Karpas-422 (cell line): Measurements from ENCODE around the gene CSMD2. TPM values are rescaled to one million over a fixed set of nuclear protein-coding genes. Genes with fewer than 3 reads are reported as not detected.

Experiments used
- DNase-seq: peaks from one replicate; pipeline ENCODE4 v3.0.0-alpha.2; 2015
- H2AFZ ChIP-seq: fragments of 200-600 bp; sonication (generic); 2 replicates; pipeline ENCODE4 v1.6.1; 2014; ENCODE audit warnings: antibody characterized with exemption, low read length, mixed read lengths
- H3K27ac ChIP-seq: fragments of 200-600 bp; sonication (generic); 2 replicates; pipeline ENCODE4 v1.5.1; 2014; ENCODE audit warnings: mild to moderate bottlenecking, low read length, moderate library complexity
- H3K27me3 ChIP-seq: fragments of 200-600 bp; sonication (generic); 2 replicates; pipeline ENCODE4 v1.6.1; 2014; ENCODE audit warnings: low read length, mixed read lengths
- H3K36me3 ChIP-seq: fragments of 200-600 bp; sonication (generic); 2 replicates; pipeline ENCODE4 v1.6.1; 2014; ENCODE audit warnings: low read length, mixed read lengths; ENCODE audit not compliant: insufficient read depth
- H3K4me1 ChIP-seq: fragments of 200-600 bp; sonication (generic); 2 replicates; pipeline ENCODE4 v1.6.1; 2014; ENCODE audit warnings: mild to moderate bottlenecking, low read length, mixed read lengths
- H3K4me2 ChIP-seq: fragments of 200-600 bp; sonication (generic); 2 replicates; pipeline ENCODE4 v1.6.1; 2014; ENCODE audit warnings: low read length, low read depth, mild to moderate bottlenecking; ENCODE audit not compliant: poor library complexity, severe bottlenecking
- H3K4me3 ChIP-seq: fragments of 200-600 bp; sonication (generic); 2 replicates; pipeline ENCODE4 v1.5.1; 2014; ENCODE audit warnings: mild to moderate bottlenecking, antibody characterized with exemption, low read length, mixed read lengths
- H3K79me2 ChIP-seq: fragments of 200-600 bp; sonication (generic); 2 replicates; pipeline ENCODE4 v1.6.1; 2014; ENCODE audit warnings: mild to moderate bottlenecking, low read length, mixed read lengths
- H3K9ac ChIP-seq: fragments of 200-600 bp; sonication (generic); 2 replicates; pipeline ENCODE4 v1.6.0; 2014; ENCODE audit warnings: low read length
- H3K9me2 ChIP-seq: fragments of 200-600 bp; sonication (generic), shearing (Covaris generic); replicated peaks from 2 replicates; pipeline ENCODE4 v1.6.0; 2014; ENCODE audit warnings: mild to moderate bottlenecking, low read length, moderate library complexity; ENCODE audit not compliant: insufficient read depth
- H3K9me3 ChIP-seq: fragments of 300-700, 200-600 bp; sonication (generic); 2 replicates; pipeline ENCODE4 v1.6.1; 2014; ENCODE audit warnings: low read length, mixed read lengths
- H4K20me1 ChIP-seq: fragments of 200-600 bp; sonication (generic); 2 replicates; pipeline ENCODE4 v1.6.1; 2014; ENCODE audit warnings: mild to moderate bottlenecking, antibody characterized with exemption, low read length, low read depth; ENCODE audit not compliant: insufficient read depth
- total RNA-seq: library from RNA; depleted of rRNA; stranded (reverse); fragments of >200 nt; shearing (Covaris generic); gene quantifications from 2 replicates; pipeline ENCODE4 v1.2.3, GENCODE V29; 2014; ENCODE audit warnings: low replicate concordance

The CSMD2 gene
- total RNA-seq, 1 experiment from 2014 or later = 0.19 TPM

DNA sequence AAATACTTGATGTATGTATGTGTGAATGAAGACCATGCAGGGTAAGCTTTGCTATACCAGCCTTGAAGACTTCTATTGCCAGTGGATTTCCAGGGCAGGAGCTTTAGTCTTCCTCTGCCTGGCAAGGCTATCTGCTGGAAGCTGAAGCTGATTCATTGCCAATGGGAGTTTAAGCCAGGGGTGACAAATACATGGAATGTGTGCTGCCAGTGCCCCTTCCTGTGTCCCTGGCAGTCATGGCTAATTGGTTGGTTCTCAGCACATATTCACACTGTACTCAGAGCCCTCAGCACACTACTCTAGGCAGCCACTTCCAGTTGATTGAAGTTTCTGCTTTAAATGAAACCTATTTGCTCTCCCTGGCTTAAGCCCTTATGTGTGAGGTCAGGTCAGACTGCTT lies 691.1 kb downstream of the CSMD2 start:
- Histone ChIP-seq H3K27me3 (no peaks in the 10 kb centered on the region), H3K4me2 (peak overlapping the region; percentile 76), H3K4me3 (peak overlapping the region; percentile 78), H3K9me2 (no peaks in the 10 kb centered on the region), H3K27ac (no peak overlapping the region), H4K20me1 (no peaks in the 10 kb centered on the region), H3K9me3 (no peaks in the 10 kb centered on the region), H3K36me3 (peaks cover under 1% of the 10 kb centered on the region; the same call in 1 of the 2 replicates), H3K79me2 (peaks cover 33% of the 10 kb centered on the region), H2AFZ (no peak overlapping the region), H3K4me1 (peaks cover 42% of the 10 kb centered on the region), H3K9ac (peak overlapping the region; percentile 82; the same call in 1 of the 2 replicates)
- DNase-seq = no peak

DNA sequence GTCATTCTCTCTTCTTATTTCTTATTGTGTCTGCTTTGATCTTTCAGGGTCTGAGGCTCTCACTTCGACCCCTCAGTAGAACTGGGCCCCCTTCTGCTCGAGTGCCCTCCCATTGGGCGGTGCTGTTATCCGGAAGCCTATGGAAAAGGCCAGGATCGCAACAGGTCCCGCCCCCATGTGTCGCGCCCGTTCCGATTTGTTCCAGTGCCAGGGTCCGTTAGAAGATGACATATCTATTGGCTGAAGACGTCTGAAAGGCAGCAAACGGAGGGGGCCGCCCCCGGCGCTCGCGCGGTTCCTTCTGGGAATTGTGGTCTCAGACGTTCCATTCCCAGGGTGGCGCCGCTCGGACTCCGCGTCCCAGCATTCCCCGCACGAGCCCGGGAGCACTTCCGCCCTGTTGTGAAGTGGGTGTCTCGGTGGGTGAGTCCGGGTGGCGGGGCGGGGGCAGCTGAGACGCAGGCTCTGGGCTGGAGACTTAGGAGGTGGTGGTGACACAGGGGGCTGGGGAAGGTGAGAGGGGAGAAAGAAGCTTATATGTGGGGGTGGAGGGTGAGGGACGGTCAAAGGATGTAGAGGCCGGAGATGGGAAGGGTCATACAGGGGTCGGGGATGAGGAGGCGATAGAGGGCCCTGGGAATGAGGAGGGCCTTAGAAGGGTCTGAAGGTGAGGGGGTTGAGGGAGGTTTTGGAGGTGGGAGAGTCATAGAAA lies 692.6 kb downstream of the CSMD2 start, which contains the start of gene ZSCAN20:
Gene ZSCAN20 (plus strand): TSS at position 377 of the 712 bp plus-strand sequence. CDS start 6,644 bp downstream, outside the sequence.
- peaks cover 33% of the 10 kb centered on the region for H3K79me2 ChIP-seq
- peak within 1 kb of the TSS; percentile 76 for H3K4me2 ChIP-seq
- peaks cover 42% of the 10 kb centered on the region for H3K4me1 ChIP-seq
- H3K27me3 ChIP-seq = no peaks in the 10 kb centered on the region
- peak within 1 kb of the TSS; percentile 24; the same call in 1 of the 2 replicates for H3K27ac ChIP-seq
- H3K9ac ChIP-seq = peak within 1 kb of the TSS; percentile 82
- peak; percentile 98 for DNase-seq
- peak within 1 kb of the TSS; percentile 71; the same call in 1 of the 2 replicates for H2AFZ ChIP-seq
- no peaks in the 10 kb centered on the region for H3K9me2 ChIP-seq
- no peaks in the 10 kb centered on the region for H3K9me3 ChIP-seq
- no peaks in the 10 kb centered on the region for H4K20me1 ChIP-seq
- no peaks in the 10 kb centered on the region for H3K36me3 ChIP-seq
- H3K4me3 ChIP-seq = peak within 1 kb of the TSS; percentile 78

DNA sequence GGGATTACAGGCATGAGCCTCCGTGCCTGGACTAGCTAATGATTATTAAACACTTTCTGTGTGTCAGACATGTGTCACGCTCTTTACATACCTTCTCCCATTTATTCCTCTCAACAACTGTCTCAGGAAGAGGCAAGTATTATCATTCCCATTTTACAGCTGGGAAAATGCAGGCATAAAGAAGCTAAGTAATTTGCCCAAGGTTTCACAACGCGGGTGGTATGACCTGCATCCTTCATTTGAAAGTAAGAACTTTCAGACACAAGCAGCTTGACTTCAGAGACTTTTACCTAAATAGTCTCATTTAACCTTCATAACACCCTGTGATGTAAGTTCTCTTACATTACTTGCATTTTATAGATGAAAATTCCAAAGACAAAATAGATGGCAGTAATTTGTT lies 693.6 kb downstream of the CSMD2 start:
- Histone ChIP-seq H3K4me3 (0 out of 2 replicates have a peak overlapping the region, but pooled peaks have one; percentile 62), H3K27ac (no peak overlapping the region), H2AFZ (peak overlapping the region; percentile 71; the same call in 1 of the 2 replicates)

DNA sequence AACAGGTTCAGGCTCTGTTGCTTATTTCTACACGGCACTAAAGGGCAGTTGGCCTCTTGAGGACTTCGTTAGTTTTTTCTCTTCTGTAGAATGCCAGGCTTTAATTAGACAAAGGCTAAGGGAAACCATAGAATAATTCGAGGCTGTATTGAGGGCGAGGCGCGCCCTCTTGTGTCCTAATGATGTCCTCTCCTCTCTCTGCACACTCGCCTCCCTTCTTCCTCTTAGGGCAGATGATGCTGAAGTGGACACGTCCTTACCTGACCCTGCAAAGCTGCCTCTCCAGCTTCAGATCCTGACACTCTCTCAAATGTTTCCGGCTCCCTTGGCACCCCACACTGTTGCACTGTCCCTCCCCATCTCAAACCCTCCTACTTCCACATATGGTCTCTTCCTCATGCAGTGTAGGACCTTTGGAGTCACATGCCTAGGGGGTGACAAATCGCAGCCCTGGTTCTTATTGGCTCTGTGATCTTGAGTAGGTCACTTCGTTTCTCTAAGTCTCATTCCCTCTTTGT lies 694.5 kb downstream of the CSMD2 start:
- Histone ChIP-seq H3K27me3 (no peaks in the 10 kb centered on the region), H2AFZ (peak overlapping the region; percentile 96), H3K36me3 (no peaks in the 10 kb centered on the region), H3K4me2 (peak overlapping the region; percentile 54), H3K9me2 (no peaks in the 10 kb centered on the region), H3K9ac (peak overlapping the region; percentile 29; the same call in 1 of the 2 replicates), H3K4me1 (peaks cover 42% of the 10 kb centered on the region), H3K4me3 (no peak overlapping the region), H3K27ac (no peak overlapping the region), H3K9me3 (no peaks in the 10 kb centered on the region), H4K20me1 (no peaks in the 10 kb centered on the region), H3K79me2 (peaks cover 27% of the 10 kb centered on the region)
- peak; percentile 92 for DNase-seq

More for the DNA sequence above, 693.6 kb downstream of the CSMD2 start:
- no peak for DNase-seq
- Histone ChIP-seq H4K20me1 (no peaks in the 10 kb centered on the region), H3K27me3 (no peaks in the 10 kb centered on the region), H3K9me3 (no peaks in the 10 kb centered on the region), H3K36me3 (no peaks in the 10 kb centered on the region), H3K4me2 (peak overlapping the region; percentile 73), H3K9ac (peak overlapping the region; percentile 62), H3K4me1 (peaks cover 42% of the 10 kb centered on the region), H3K79me2 (peaks cover 32% of the 10 kb centered on the region), H3K9me2 (no peaks in the 10 kb centered on the region)

DNA sequence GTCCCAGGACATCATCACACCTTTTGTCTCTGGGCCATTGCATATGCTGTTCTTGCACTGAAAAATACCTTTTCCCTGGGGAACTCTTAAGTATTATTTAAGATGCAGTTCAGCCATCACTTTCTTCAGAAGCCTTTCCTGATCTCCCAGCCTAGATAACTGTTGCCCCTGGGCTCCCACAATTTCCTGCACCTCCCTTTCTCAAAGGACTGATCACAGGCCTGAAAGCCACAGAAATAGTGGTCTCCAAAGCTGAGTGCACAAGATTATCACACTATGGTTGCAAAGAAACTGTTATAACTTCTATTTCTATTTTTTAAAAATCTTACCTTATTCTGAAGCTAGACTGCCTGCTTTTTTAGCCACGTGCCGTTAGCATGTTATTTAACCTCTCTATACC lies 695.3 kb downstream of the CSMD2 start:
- Histone ChIP-seq H3K4me2 (peak overlapping the region; percentile 54), H2AFZ (no peak overlapping the region), H3K27ac (no peak overlapping the region), H3K9me2 (no peaks in the 10 kb centered on the region), H3K79me2 (peaks cover 19% of the 10 kb centered on the region), H3K9ac (no peak overlapping the region), H3K27me3 (no peaks in the 10 kb centered on the region), H3K4me3 (no peak overlapping the region), H4K20me1 (no peaks in the 10 kb centered on the region), H3K36me3 (no peaks in the 10 kb centered on the region), H3K4me1 (peaks cover 42% of the 10 kb centered on the region), H3K9me3 (no peaks in the 10 kb centered on the region)
- DNase-seq = no peak

DNA sequence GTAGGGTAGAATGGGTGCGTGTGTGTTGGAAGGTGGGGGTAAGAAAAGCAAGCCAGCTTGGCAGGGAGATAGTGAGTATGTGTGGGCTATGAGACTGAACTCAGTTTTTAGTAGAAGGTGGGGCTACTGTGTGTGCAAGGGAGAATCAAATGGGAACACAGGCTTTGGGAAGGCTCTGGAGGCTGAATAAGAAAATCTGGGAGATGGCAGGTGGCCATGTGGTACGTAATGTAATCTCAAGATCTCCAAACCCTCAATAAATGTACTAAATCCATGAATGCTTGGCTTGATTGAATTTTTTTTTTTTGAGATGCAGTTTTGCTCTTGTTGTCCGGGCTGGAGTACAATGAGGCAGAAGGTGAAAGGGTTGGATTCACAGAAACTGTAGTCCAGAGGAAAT lies 696.1 kb downstream of the CSMD2 start:
- Histone ChIP-seq H3K9me3 (no peaks in the 10 kb centered on the region), H3K79me2 (peaks cover 14% of the 10 kb centered on the region), H4K20me1 (no peaks in the 10 kb centered on the region), H3K4me2 (no peak overlapping the region), H3K27me3 (no peaks in the 10 kb centered on the region), H3K9me2 (no peaks in the 10 kb centered on the region), H3K27ac (no peak overlapping the region), H3K9ac (no peak overlapping the region), H3K36me3 (no peaks in the 10 kb centered on the region), H2AFZ (no peak overlapping the region), H3K4me3 (no peak overlapping the region), H3K4me1 (peaks cover 44% of the 10 kb centered on the region)
- DNase-seq = no peak

DNA sequence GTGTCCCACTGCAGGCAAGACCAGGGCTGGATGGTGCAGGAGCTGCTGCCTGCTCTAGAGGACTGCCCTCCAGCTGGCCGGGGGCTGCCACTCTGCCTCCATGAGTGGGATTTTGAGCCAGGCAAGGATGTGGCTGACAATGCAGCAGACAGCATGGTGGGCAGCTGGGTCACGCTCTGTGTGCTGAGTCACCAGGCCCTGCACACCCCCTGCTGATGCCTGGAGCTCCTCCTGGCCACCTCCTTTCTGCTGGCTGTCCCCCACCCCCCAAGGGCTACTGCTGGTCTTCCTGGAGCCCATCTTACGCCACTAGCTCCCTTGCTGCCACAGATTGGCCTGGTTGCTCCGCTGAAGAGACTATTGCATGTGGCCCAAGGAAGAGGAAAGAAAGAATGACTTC lies 696.5 kb downstream of the CSMD2 start:
- Histone ChIP-seq H3K9me3 (no peaks in the 10 kb centered on the region), H4K20me1 (no peaks in the 10 kb centered on the region), H3K4me1 (peaks cover 42% of the 10 kb centered on the region), H3K9me2 (no peaks in the 10 kb centered on the region), H3K27me3 (no peaks in the 10 kb centered on the region), H3K36me3 (no peaks in the 10 kb centered on the region), H3K27ac (no peak overlapping the region), H3K4me3 (no peak overlapping the region), H3K79me2 (peaks cover 10% of the 10 kb centered on the region), H2AFZ (no peak overlapping the region), H3K4me2 (no peak overlapping the region), H3K9ac (no peak overlapping the region)
- DNase-seq = no peak

DNA sequence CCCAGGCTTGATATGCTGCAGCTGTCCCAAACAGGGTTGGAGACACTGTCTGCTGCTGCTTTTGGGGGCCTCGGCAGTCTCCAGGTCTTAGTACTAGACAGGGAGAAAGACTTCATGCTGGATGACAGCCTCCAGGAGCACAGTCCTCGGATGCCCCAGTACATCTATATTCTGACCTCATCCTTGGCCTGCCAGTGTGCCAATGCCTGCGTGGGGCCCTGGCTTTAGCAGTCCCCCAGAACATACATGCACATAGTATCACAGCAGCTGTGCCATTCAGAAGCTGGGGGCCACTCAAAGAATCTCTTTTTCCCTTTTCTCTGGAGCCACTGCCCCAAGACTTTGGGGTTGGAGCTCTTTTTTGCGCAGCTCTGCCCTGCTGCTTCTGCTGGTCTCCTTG lies 697.0 kb downstream of the CSMD2 start:
- no peak overlapping the region for H3K4me2 ChIP-seq
- peaks cover 4% of the 10 kb centered on the region for H3K79me2 ChIP-seq
- H4K20me1 ChIP-seq = no peaks in the 10 kb centered on the region
- no peaks in the 10 kb centered on the region for H3K27me3 ChIP-seq
- no peak overlapping the region for H2AFZ ChIP-seq
- H3K9me2 ChIP-seq = no peaks in the 10 kb centered on the region
- no peak overlapping the region for H3K9ac ChIP-seq
- no peaks in the 10 kb centered on the region for H3K9me3 ChIP-seq
- no peak for DNase-seq
- H3K4me3 ChIP-seq = no peak overlapping the region
- H3K27ac ChIP-seq = no peak overlapping the region
- H3K36me3 ChIP-seq = no peaks in the 10 kb centered on the region
- peaks cover 37% of the 10 kb centered on the region for H3K4me1 ChIP-seq
